Measurements from ENCODE around the gene FAM174C. TPM values are rescaled to one million over a fixed set of nuclear protein-coding genes. Genes with fewer than 3 reads are reported as not detected.

The FAM174C gene
- total RNA-seq: 100 to 1,000 TPM in 1 of 4 donors, 10 to 100 TPM in 3; 50.8 to 114 (median 64.6) TPM

GRCh38 chr19:1275260-1275975 is at the start of gene FAM174C:
FAM174C (plus strand) TSS chr19:1275530; CDS start chr19:1275550, 20 bp downstream.
- H3K4me1 ChIP-seq: peaks cover 35 to 53% of the 10 kb centered on the region in 2 donors
- TF ChIP-seq, protein P1, sequence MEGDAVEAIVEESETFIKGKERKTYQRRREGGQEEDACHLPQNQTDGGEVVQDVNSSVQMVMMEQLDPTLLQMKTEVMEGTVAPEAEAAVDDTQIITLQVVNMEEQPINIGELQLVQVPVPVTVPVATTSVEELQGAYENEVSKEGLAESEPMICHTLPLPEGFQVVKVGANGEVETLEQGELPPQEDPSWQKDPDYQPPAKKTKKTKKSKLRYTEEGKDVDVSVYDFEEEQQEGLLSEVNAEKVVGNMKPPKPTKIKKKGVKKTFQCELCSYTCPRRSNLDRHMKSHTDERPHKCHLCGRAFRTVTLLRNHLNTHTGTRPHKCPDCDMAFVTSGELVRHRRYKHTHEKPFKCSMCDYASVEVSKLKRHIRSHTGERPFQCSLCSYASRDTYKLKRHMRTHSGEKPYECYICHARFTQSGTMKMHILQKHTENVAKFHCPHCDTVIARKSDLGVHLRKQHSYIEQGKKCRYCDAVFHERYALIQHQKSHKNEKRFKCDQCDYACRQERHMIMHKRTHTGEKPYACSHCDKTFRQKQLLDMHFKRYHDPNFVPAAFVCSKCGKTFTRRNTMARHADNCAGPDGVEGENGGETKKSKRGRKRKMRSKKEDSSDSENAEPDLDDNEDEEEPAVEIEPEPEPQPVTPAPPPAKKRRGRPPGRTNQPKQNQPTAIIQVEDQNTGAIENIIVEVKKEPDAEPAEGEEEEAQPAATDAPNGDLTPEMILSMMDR (IDR thresholded peaks at IDR 0.05): peak in 1 of 6 experiments; percentile 20
- peak in 1 of 2 donors; percentile 89 for TF ChIP-seq POLR2A (IDR thresholded peaks at IDR 0.05)
- 0 to 1% methylated on average over 15 of the region's 98 CpGs for WGBS, 2 donors

DNA sequence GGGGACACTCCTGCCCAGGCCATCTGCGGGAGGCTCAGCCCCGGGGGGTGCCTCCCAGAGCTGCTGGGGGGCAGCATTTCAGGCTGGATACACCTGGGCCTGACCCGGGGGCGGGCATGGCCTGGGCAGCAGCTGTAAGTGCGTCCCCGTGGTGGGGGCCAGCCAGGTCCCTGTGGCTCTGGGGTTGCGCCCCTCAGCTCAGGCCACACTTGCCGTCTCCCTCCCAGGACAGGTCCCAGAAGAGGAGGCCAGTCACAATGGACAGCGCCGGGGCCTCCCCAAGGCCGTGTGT is 49.2 kb upstream of the FAM174C start:
- H3K36me3 ChIP-seq: peaks cover 47 to 58% of the 10 kb centered on the region in 2 donors
- WGBS, 2 donors: 100% methylated on average over 1 of the region's 11 CpGs; no CpG with 5 or more reads in 1 of the 2 donors

More at GRCh38 chr19:1275260-1275975, at the start of gene FAM174C:
- intact Hi-C loops (cut with DNase I): loop anchor here (5.0 kb wide), 1 partner anchor 132 kb away; the partner anchor contains the start of gene DAZAP1
- H3K27me3 ChIP-seq: no peaks in the 10 kb centered on the region
- H3K27ac ChIP-seq: peak within 1 kb of the TSS; percentile 80 to 99 (median 98)
- H3K4me3 ChIP-seq (replicated peaks in 1 of 3): peak within 1 kb of the TSS in 2 of 3 donors; percentile 46 to 74
- H3K9me3 ChIP-seq: no peaks in the 10 kb centered on the region
- peaks cover 50 to 57% of the 10 kb centered on the region in 2 donors for H3K36me3 ChIP-seq
- DNase-seq: peak; percentile 97 to 98

DNA sequence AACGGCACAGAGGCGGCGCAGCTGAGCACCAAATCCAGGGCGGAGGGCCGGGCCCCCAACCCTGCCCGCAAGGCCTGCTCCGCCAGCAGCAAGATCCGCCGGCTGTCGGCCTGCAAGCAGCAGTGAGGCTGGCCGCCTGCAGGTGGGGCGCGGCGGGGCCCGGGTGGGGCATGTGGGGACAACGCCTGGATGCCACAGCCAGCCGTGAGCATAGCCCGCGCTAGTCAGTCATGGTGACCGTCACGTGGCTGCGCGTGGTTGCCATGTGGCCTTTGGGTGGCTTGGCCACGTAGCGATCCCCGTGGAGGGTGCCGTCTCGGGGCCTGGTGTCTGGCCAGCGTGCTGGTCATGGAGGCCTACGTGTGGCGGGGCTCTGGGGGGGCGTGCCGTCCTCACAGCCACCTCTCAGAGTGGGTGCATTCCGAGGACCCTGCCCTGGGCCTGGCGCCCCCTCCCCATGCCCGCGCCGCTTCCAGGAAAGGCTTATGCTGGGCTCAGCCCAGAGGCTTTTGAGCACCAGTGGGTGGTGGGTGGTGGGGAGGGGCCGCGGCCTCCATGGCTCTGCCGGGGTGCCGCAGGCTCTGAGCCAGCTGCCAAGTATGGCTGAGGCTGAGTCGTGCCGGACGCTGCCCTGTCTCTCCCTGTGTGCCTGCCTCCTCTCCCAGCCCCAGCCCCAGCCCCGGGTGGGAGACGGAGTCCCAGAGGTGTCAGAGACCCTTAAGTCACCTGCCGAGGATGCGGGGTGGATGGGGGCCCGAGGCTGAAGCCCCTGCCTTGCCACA is 48.6 kb upstream of the FAM174C start:
- TF ChIP-seq, protein P1 (IDR thresholded peaks at IDR 0.05): no peak
- no peak for TF ChIP-seq POLR2A (IDR thresholded peaks at IDR 0.05)
- H3K9me3 ChIP-seq: no peaks in the 10 kb centered on the region
- H3K4me3 ChIP-seq (replicated peaks in 1 of 3): no peak overlapping the region
- intact Hi-C loops (cut with DNase I): no loop called here
- no peaks in the 10 kb centered on the region for H3K27me3 ChIP-seq
- peaks cover 43 to 52% of the 10 kb centered on the region in 2 donors for H3K36me3 ChIP-seq
- no peak for DNase-seq
- no peak overlapping the region for H3K27ac ChIP-seq
- H3K4me1 ChIP-seq: peaks cover 0 to 6% of the 10 kb centered on the region in 2 donors
- WGBS, 2 donors: 92 to 94% methylated on average over 10 of the region's 50 CpGs

More for the DNA sequence above, 49.2 kb upstream of the FAM174C start:
- Histone ChIP-seq H3K27ac (no peak overlapping the region), H3K27me3 (no peaks in the 10 kb centered on the region), H3K4me3 (replicated peaks in 1 of 3) (no peak overlapping the region), H3K9me3 (no peaks in the 10 kb centered on the region), H3K4me1 (peaks cover 0 to 9% of the 10 kb centered on the region in 2 donors)
- no peak for DNase-seq
- no peak for TF ChIP-seq POLR2A (IDR thresholded peaks at IDR 0.05)
- TF ChIP-seq, protein P1 (IDR thresholded peaks at IDR 0.05): no peak
- intact Hi-C loops (cut with DNase I): no loop called here

GRCh38 chr19:1227304-1228054 is 47.9 kb upstream of the FAM174C start:
- 93 to 95% methylated on average over 35 to 42 of the region's 56 CpGs for WGBS, 2 donors
- TF ChIP-seq, protein P1 (IDR thresholded peaks at IDR 0.05): no peak
- TF ChIP-seq POLR2A (IDR thresholded peaks at IDR 0.05): no peak
- intact Hi-C loops (cut with DNase I): no loop called here
- peaks cover 36 to 45% of the 10 kb centered on the region in 2 donors for H3K36me3 ChIP-seq
- H3K9me3 ChIP-seq: no peaks in the 10 kb centered on the region
- no peak overlapping the region for H3K27ac ChIP-seq
- no peak overlapping the region for H3K4me3 ChIP-seq (replicated peaks in 1 of 3)
- DNase-seq: no peak
- H3K27me3 ChIP-seq: no peaks in the 10 kb centered on the region
- peaks cover 0 to 10% of the 10 kb centered on the region in 2 donors for H3K4me1 ChIP-seq

All from thyroid gland (tissue), 4 donors.